GOT3 (cell line): ENCODE results near the gene DYNLRB2.

Source experiments
- DNase-seq: peaks from one replicate; lab custom pipeline; 2025; ENCODE audit warnings: mixed read lengths; lab: John Stamatoyannopoulos, UW

The DYNLRB2 gene

DNA sequence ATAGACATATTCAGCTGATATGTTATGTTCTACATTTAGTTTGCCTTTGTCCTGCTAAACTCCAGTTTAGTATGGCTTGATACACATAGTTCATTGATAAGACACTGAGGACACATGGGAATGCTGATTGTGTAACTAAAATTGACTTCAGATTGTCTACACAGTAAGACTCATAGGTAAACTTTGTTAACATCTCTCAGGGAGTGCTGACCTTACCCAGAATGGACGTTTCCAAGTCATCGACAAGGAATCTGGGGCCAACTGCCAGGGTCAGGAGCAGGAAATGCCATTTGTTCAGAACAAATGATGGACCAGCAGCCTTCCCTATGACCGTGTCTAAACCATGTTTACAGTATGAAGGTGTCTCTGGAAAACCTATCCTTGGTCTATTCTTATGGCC, 58.7 kb downstream of the DYNLRB2 start:
- no peak for DNase-seq
